Measurements from ENCODE around the gene NBEA.

Gene NBEA

DNA sequence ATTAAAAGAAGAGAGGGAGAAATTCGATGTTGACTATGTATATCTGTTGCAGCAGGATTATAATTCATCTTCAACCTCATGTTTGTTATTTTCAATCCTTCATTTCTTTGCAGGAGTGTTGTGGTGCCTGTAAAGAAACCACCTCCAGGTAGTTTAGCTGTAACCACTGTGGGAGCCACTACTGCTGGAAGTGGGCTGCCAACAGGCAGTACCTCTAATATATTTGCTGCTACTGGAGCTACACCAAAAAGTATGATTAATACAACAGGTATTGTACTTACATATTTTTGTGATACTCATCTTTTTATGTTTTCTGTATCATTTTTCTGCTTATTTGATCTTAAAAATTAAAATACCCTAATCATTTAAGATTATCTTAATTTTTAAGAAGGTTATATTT lies 266.5 kb downstream of the NBEA start:
- no peak for DNase-seq (ENCODE audit: extremely low spot score)
- ChIA-PET POLR2A (no interaction called here), CTCF (interaction anchor here (1.2 kb wide), 1 partner anchor 7 kb away, joined by 3 read pairs; no protein-coding TSS in a partner anchor)
- TF ChIP-seq, protein P1, sequence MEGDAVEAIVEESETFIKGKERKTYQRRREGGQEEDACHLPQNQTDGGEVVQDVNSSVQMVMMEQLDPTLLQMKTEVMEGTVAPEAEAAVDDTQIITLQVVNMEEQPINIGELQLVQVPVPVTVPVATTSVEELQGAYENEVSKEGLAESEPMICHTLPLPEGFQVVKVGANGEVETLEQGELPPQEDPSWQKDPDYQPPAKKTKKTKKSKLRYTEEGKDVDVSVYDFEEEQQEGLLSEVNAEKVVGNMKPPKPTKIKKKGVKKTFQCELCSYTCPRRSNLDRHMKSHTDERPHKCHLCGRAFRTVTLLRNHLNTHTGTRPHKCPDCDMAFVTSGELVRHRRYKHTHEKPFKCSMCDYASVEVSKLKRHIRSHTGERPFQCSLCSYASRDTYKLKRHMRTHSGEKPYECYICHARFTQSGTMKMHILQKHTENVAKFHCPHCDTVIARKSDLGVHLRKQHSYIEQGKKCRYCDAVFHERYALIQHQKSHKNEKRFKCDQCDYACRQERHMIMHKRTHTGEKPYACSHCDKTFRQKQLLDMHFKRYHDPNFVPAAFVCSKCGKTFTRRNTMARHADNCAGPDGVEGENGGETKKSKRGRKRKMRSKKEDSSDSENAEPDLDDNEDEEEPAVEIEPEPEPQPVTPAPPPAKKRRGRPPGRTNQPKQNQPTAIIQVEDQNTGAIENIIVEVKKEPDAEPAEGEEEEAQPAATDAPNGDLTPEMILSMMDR (IDR thresholded peaks at IDR 0.05; ENCODE audit: control extremely low read depth, extremely low read depth, low read depth, missing control alignments): no peak

DNA sequence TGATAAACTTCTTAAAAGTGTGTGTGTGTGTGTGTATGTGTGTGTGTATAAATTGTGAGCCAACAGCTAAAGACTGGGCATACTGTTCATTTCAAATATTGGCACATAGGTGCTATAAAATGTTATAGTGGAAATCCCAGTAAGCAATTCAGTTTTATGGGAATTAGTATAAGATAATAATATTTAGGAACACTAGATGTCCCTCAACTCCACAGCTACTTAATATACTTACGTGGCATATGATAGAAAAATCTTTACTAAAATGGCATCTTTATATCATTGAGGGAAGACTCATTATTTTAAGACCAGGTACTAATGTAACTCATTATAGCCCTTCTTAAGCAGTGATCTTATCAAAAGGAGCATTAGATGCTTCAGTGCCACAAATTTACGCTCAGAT lies 268.2 kb downstream of the NBEA start:
- POLR2A ChIA-PET: no interaction called here
- TF ChIP-seq, protein P1 (IDR thresholded peaks at IDR 0.05; ENCODE audit: control extremely low read depth, extremely low read depth, low read depth, missing control alignments): no peak
- no peak for DNase-seq (ENCODE audit: extremely low spot score)
- CTCF ChIA-PET: interaction anchor here (1.2 kb wide), 1 partner anchor 15 kb away, joined by 3 read pairs; no protein-coding TSS in a partner anchor

DNA sequence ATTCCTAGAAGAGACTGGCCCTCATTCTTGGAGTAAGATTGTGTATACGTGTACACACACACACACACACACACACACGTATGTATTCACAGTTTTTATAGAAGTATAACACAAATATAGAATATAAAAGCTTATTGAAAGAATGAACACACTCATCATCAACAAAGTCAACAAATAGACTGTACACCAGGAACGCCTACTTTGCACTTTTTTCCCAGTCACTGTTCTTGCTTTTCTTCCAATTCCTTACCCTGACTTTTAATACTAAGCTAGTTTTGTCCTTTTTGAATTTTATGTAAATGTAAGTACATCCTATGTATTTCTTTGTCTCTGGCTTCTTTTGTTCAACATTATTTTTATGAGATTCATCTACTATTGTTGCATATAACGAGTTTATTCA lies 269.9 kb downstream of the NBEA start:
- CTCF ChIA-PET: no interaction called here
- TF ChIP-seq, protein P1 (IDR thresholded peaks at IDR 0.05; ENCODE audit: control extremely low read depth, extremely low read depth, low read depth, missing control alignments): no peak
- POLR2A ChIA-PET: no interaction called here
- no peak for DNase-seq (ENCODE audit: extremely low spot score)

DNA sequence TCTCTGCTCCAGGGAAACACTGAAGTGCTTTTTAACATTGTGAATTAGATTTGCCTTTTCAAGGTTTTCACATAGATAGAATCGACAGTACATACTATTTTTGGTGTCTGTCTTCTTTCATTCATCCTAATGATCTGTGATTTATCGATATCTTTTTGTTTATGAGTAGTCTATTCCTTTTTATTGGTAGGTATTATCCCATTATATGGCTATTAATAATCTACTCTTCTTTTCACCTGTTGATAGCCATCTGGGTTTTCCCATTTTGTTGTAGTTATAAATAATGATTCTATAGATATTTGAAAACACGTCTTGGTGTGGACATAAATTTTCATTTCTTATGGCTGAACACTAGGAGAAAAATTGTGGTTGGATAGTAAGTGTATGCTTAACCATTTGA lies 271.8 kb downstream of the NBEA start:
- ChIA-PET CTCF (no interaction called here), POLR2A (no interaction called here)
- DNase-seq (ENCODE audit: extremely low spot score): no peak
- TF ChIP-seq, protein P1 (IDR thresholded peaks at IDR 0.05; ENCODE audit: control extremely low read depth, extremely low read depth, low read depth, missing control alignments): no peak

DNA sequence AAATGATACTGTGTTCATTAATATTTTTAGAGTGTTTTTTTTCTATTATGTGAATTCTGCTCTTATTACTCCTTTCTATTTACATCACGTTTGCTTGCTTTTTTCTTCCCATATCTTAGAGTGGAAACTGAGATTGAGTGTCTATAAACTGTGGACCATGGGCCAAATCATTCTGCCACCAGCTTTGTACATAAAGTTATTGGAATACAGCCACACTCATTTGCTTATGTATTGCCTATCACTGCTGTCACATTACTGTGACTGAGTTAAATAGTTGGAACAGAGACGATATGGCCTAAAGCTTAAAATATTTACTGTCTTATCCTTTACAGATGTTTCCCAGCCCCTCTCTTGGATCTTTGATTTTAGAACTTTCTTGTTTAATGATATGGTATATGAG lies 274.1 kb downstream of the NBEA start:
- CTCF ChIA-PET: interaction anchor here (1.0 kb wide), 1 partner anchor 8 kb away, joined by 3 read pairs; no protein-coding TSS in a partner anchor
- TF ChIP-seq, protein P1 (IDR thresholded peaks at IDR 0.05; ENCODE audit: control extremely low read depth, extremely low read depth, low read depth, missing control alignments): no peak
- no peak for DNase-seq (ENCODE audit: extremely low spot score)
- POLR2A ChIA-PET: no interaction called here

GRCh38 chr13:35219021-35219420 lies 277.0 kb downstream of the NBEA start:
- CTCF ChIA-PET: interaction anchor here (1.6 kb wide), 1 partner anchor 11 kb away, joined by 3 read pairs; no protein-coding TSS in a partner anchor
- POLR2A ChIA-PET: no interaction called here
- TF ChIP-seq, protein P1 (IDR thresholded peaks at IDR 0.05; ENCODE audit: control extremely low read depth, extremely low read depth, low read depth, missing control alignments): no peak
- DNase-seq (ENCODE audit: extremely low spot score): no peak

GRCh38 chr13:35225159-35225558 lies 283.1 kb downstream of the NBEA start:
- CTCF ChIA-PET: interaction anchor here (1.4 kb wide), 1 partner anchor 15 kb away, joined by 3 read pairs; no protein-coding TSS in a partner anchor
- TF ChIP-seq, protein P1 (IDR thresholded peaks at IDR 0.05; ENCODE audit: control extremely low read depth, extremely low read depth, low read depth, missing control alignments): no peak
- no peak for DNase-seq (ENCODE audit: extremely low spot score)
- POLR2A ChIA-PET: no interaction called here

Data from GM10248 (cell line).